ENCODE measurements around the gene KIF26B. TPM values are rescaled to one million over a fixed set of nuclear protein-coding genes. Genes with fewer than 3 reads are reported as not detected.
A peak's percentile ranks its signal among the peaks of the same experiment; 100 is the strongest.

Gene KIF26B
- total RNA-seq, 4 donors from 2014 or later = 0.20 to 0.79 (median 0.41) TPM; not detected in 1

DNA sequence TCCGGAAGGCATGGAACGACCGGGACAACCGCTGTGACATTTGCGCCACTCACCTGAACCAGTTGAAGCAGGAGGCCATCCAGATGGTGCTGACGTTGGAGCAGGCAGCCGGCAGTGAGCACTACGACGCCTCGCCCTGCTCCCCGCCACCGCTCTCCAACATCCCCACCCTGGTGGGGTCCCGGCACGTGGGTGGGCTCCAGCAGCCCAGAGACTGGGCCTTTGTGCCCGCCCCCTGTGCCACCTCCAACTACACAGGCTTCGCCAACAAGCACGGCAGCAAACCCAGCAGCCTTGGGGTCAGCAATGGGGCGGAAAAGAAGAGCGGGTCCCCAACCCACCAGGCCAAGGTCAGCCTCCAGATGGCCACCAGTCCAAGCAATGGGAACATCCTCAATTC is 212.1 kb downstream of the KIF26B start:
- Histone ChIP-seq H3K36me3 (no peaks in the 10 kb centered on the region), H3K4me1 (no peaks in the 10 kb centered on the region), H3K4me3 (no peak overlapping the region), H3K27me3 (no peaks in the 10 kb centered on the region), H3K27ac (no peak overlapping the region), H3K9me3 (no peaks in the 10 kb centered on the region)
- intact Hi-C loops (cut with DNase I; ENCODE audit: low total_unique reads) (no loop called here), in situ Hi-C loops (cut with MboI; ENCODE audit: low pct_ligation_motif_present in 1 of 4, low pct_unique_long_range_greater_than_20kb in 1 of 4, low sequenced_read_pairs in 3 of 4) (no loop called here)
- WGBS, 2 donors (ENCODE audit: low coverage in 1 of 2) = 91 to 100% methylated on average over 4 to 19 of the region's 19 CpGs
- no peak for TF ChIP-seq POLR2A (IDR thresholded peaks at IDR 0.05)
- no peak for TF ChIP-seq EP300 (IDR thresholded peaks at IDR 0.05; ENCODE audit: low read depth)
- no peak for TF ChIP-seq POLR2AphosphoS5 (IDR thresholded peaks at IDR 0.05)
- TF ChIP-seq, protein P1, sequence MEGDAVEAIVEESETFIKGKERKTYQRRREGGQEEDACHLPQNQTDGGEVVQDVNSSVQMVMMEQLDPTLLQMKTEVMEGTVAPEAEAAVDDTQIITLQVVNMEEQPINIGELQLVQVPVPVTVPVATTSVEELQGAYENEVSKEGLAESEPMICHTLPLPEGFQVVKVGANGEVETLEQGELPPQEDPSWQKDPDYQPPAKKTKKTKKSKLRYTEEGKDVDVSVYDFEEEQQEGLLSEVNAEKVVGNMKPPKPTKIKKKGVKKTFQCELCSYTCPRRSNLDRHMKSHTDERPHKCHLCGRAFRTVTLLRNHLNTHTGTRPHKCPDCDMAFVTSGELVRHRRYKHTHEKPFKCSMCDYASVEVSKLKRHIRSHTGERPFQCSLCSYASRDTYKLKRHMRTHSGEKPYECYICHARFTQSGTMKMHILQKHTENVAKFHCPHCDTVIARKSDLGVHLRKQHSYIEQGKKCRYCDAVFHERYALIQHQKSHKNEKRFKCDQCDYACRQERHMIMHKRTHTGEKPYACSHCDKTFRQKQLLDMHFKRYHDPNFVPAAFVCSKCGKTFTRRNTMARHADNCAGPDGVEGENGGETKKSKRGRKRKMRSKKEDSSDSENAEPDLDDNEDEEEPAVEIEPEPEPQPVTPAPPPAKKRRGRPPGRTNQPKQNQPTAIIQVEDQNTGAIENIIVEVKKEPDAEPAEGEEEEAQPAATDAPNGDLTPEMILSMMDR (IDR thresholded peaks at IDR 0.05) = no peak
- no peak for DNase-seq

DNA sequence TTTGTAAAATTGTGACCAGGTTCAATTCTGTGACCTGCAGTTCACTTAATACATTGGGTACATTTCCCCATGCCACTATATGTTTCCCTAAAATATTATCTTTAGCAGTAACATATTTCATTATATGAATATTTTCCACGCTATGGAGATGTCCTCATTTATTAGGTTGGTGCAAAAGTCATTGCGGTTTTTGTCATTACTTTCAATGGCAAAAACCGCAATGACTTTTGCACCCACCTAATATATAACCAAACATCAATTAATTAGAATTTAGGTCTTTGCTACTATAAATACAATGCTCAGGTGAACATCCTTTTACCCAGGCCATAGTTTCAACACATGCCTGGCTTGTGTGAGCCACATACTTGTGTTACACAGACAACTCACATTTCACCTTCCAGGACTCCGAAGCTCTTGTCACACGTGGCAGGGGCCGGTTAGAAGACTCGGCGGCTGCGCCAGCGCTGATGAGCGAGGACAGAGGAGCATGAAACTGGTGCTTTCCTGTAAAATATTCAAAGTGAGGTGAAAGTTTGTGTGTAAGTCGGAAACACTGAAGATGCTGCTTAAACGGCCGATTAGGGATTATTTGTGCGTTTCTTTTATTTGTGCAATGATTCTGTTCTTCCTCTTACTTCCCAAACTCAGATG is 215.5 kb downstream of the KIF26B start:
- no peak for DNase-seq
- Histone ChIP-seq H3K4me1 (no peaks in the 10 kb centered on the region), H3K27ac (no peak overlapping the region), H3K4me3 (no peak overlapping the region), H3K36me3 (no peaks in the 10 kb centered on the region), H3K27me3 (no peaks in the 10 kb centered on the region), H3K9me3 (no peaks in the 10 kb centered on the region)
- TF ChIP-seq EP300 (IDR thresholded peaks at IDR 0.05; ENCODE audit: low read depth) (no peak), POLR2A (IDR thresholded peaks at IDR 0.05) (no peak), POLR2AphosphoS5 (IDR thresholded peaks at IDR 0.05) (no peak)
- TF ChIP-seq, protein P1 (IDR thresholded peaks at IDR 0.05) = no peak
- intact Hi-C loops (cut with DNase I; ENCODE audit: low total_unique reads) = no loop called here
- in situ Hi-C loops (cut with MboI; ENCODE audit: low pct_ligation_motif_present in 1 of 4, low pct_unique_long_range_greater_than_20kb in 1 of 4, low sequenced_read_pairs in 3 of 4) = no loop called here
- 84 to 88% methylated on average over 6 to 15 of the region's 15 CpGs for WGBS, 2 donors (ENCODE audit: low coverage in 1 of 2)

DNA sequence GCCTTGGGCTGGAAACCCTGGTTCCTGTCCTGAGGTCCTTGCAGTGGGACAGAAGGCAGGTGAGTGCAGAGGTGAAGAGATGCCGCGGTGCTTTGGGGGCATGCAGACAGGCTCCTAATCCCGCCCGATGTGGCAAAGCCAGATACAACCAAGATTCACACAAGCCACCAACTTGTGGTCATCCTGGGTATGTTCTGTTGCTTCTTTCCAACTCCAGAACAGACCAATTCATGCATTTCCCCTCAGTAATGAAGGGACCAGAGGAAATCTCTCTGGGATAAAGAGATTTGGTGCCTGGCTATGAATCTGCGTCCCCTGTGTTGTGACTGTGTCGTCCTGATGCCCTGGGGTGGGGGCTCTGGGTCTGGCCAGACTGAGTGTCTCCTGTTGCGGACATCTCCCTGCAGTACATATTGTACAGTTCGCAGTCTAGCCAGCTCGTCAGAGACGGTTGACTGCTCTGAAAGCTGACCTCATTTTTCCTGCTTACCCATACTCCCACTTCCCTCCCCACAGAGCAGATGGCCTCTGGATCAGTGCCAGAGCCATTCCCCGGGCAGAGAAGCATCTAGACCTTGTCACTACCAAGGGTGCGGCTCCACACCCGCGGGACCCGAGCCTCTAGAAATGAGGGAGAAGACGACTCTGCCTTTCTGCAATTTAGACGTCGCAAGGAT is 216.3 kb downstream of the KIF26B start:
- in situ Hi-C loops (cut with MboI; ENCODE audit: low pct_ligation_motif_present in 1 of 4, low pct_unique_long_range_greater_than_20kb in 1 of 4, low sequenced_read_pairs in 3 of 4) (no loop called here), intact Hi-C loops (cut with DNase I; ENCODE audit: low total_unique reads) (no loop called here)
- Histone ChIP-seq H3K27ac (no peak overlapping the region), H3K36me3 (no peaks in the 10 kb centered on the region), H3K9me3 (no peaks in the 10 kb centered on the region), H3K4me3 (no peak overlapping the region), H3K27me3 (no peaks in the 10 kb centered on the region), H3K4me1 (no peaks in the 10 kb centered on the region)
- no peak for TF ChIP-seq POLR2A (IDR thresholded peaks at IDR 0.05)
- TF ChIP-seq, protein P1 (IDR thresholded peaks at IDR 0.05) = no peak
- no peak for TF ChIP-seq POLR2AphosphoS5 (IDR thresholded peaks at IDR 0.05)
- no peak for TF ChIP-seq EP300 (IDR thresholded peaks at IDR 0.05; ENCODE audit: low read depth)
- WGBS, 2 donors (ENCODE audit: low coverage in 1 of 2) = 71% methylated on average over 18 of the region's 18 CpGs; no CpG with 5 or more reads in 1 of the 2 donors
- DNase-seq = peak; percentile 12

DNA sequence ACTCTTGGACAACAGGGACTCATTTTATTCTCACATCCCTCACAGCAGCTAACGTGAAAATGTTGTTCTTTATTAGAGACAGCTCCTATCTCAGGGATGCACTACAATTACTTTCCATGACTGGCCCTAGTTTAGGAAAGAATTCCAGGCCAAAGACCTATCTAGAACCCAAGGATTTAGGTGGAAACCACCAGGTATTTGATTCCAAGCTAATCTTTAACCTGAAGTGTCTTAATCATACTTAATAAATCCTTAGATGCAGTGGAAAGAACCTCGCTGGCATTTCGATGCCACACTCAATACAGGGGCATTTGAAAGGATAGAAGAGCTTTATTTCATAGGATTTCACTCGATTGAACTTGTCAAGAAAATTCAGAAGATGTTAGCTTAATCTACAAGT is 218.3 kb downstream of the KIF26B start:
- H3K4me1 ChIP-seq = no peaks in the 10 kb centered on the region
- no peaks in the 10 kb centered on the region for H3K9me3 ChIP-seq
- in situ Hi-C loops (cut with MboI; ENCODE audit: low pct_ligation_motif_present in 1 of 4, low pct_unique_long_range_greater_than_20kb in 1 of 4, low sequenced_read_pairs in 3 of 4) = no loop called here
- no peaks in the 10 kb centered on the region for H3K27me3 ChIP-seq
- TF ChIP-seq EP300 (IDR thresholded peaks at IDR 0.05; ENCODE audit: low read depth) (no peak), POLR2A (IDR thresholded peaks at IDR 0.05) (no peak), POLR2AphosphoS5 (IDR thresholded peaks at IDR 0.05) (no peak)
- TF ChIP-seq, protein P1 (IDR thresholded peaks at IDR 0.05) = no peak
- H3K36me3 ChIP-seq = no peaks in the 10 kb centered on the region
- no peak for DNase-seq
- intact Hi-C loops (cut with DNase I; ENCODE audit: low total_unique reads) = no loop called here
- 82 to 94% methylated on average over 4 of the region's 4 CpGs for WGBS, 2 donors (ENCODE audit: low coverage in 1 of 2)
- H3K27ac ChIP-seq = no peak overlapping the region
- no peak overlapping the region for H3K4me3 ChIP-seq

Measured in transverse colon (tissue), 4 donors.